Measurements from ENCODE around the gene SH3BP4. TPM values are rescaled to one million over a fixed set of nuclear protein-coding genes. Genes with fewer than 3 reads are reported as not detected.
"Not testable (repeated sequence)": the region's sequence is repeated elsewhere in the genome, so short reads cannot be mapped to it uniquely, and the experiment has no call there.

Gene SH3BP4
- total RNA-seq, 1 donor from 2014 or later = 9.6 TPM

DNA sequence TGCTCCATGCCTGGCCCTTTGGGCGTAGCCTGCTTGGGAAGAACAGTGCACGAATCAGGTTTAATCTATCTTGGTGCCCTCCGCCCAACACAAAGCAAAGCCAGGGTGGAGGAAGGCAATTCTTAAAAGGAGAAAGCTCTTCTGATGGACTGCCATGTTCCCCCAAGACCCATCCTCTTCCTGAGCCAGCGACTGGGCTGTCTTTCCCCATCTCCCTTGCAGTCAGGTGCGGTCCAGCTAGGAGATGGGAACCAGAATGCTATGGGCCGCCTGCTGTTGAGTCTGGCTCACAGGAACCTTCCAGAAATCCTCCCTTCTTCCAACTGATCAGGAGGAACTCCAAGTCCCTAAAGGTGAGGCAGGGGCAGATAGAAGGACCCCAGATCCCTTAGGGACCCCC lies 105.0 kb downstream of the SH3BP4 start:
- DNase-seq = no peak
- Histone ChIP-seq H3K27ac (replicated peaks) (no peak overlapping the region), H3K9me3 (replicated peaks) (no peaks in the 10 kb centered on the region), H3K36me3 (peaks cover 29% of the 10 kb centered on the region), H3K27me3 (ENCODE audit: low read depth) (no peaks in the 10 kb centered on the region), H3K4me3 (no peak overlapping the region), H3K4me1 (peaks cover 11% of the 10 kb centered on the region)
- TF ChIP-seq, protein P1, sequence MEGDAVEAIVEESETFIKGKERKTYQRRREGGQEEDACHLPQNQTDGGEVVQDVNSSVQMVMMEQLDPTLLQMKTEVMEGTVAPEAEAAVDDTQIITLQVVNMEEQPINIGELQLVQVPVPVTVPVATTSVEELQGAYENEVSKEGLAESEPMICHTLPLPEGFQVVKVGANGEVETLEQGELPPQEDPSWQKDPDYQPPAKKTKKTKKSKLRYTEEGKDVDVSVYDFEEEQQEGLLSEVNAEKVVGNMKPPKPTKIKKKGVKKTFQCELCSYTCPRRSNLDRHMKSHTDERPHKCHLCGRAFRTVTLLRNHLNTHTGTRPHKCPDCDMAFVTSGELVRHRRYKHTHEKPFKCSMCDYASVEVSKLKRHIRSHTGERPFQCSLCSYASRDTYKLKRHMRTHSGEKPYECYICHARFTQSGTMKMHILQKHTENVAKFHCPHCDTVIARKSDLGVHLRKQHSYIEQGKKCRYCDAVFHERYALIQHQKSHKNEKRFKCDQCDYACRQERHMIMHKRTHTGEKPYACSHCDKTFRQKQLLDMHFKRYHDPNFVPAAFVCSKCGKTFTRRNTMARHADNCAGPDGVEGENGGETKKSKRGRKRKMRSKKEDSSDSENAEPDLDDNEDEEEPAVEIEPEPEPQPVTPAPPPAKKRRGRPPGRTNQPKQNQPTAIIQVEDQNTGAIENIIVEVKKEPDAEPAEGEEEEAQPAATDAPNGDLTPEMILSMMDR (IDR thresholded peaks at IDR 0.05; ENCODE audit: borderline replicate concordance) = no peak
- intact Hi-C loops (cut with micrococcal nuclease) = no loop called here

DNA sequence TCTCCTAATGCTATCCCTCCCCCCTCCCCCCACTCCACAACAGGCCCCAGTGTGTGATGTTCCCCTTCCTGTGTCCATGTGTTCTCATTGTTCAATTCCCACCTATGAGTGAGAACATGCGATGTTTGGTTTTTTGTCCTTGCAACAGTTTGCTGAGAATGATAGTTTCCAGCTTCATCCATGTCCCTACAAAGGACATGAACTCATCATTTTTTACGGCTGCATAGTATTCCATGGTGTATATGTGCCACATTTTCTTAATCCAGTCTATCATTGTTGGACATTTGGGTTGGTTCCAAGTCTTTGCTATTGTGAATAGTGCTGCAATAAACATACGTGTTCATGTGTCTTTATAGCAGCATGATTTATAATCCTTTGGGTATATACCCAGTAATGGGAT lies 105.8 kb downstream of the SH3BP4 start:
- H3K27me3 ChIP-seq (ENCODE audit: low read depth); H3K4me3 ChIP-seq; H3K27ac ChIP-seq (replicated peaks); H3K9me3 ChIP-seq (replicated peaks); intact Hi-C loops (cut with micrococcal nuclease); DNase-seq; H3K4me1 ChIP-seq: not testable (repeated sequence)
- peaks cover 27% of the 10 kb centered on the region for H3K36me3 ChIP-seq

DNA sequence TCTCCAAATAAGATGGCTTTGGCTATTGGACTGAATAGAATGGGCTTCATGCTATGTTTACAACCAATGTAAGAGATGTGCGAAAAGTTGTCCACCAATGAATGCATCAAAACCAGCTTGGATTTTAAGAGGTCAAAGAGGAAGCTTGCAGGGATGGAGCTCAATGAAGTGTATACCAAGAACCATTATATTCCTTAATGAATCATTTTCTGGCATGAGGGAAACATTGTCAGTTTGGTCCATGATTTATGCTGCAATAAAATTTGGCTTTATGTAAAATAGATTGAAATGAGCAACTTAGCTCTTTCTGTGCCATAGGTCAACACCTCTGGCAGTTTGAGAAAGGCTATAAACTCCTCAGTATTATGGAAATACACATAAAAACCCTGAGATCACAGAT lies 107.3 kb downstream of the SH3BP4 start:
- TF ChIP-seq, protein P1 (IDR thresholded peaks at IDR 0.05; ENCODE audit: borderline replicate concordance) = no peak
- intact Hi-C loops (cut with micrococcal nuclease) = no loop called here
- no peaks in the 10 kb centered on the region for H3K27me3 ChIP-seq (ENCODE audit: low read depth)

DNA sequence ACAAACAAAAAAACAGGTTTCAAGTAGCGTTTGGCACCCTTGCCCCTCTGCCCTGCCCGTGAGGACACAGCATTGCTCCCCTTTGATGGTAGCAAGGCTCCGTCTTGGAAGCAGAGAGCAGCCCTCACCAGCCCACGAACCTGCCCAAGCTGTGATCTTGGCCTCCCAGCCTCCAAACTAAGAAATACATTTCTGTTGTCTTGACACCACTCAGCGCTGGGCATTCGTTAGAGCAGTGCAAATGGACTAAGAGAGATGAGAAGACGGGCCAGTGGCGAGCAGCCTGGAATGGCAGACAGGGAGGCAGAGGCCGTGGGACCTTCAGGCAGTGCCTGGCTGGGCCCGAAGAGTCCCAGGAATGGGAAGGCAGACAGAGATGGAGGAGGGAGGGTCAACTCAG lies 109.8 kb downstream of the SH3BP4 start:
- H3K27me3 ChIP-seq (ENCODE audit: low read depth) = no peaks in the 10 kb centered on the region
- peaks cover 13% of the 10 kb centered on the region for H3K4me1 ChIP-seq
- H3K9me3 ChIP-seq (replicated peaks) = no peaks in the 10 kb centered on the region
- H3K36me3 ChIP-seq = no peaks in the 10 kb centered on the region
- DNase-seq = no peak
- intact Hi-C loops (cut with micrococcal nuclease) = no loop called here
- TF ChIP-seq, protein P1 (IDR thresholded peaks at IDR 0.05; ENCODE audit: borderline replicate concordance) = no peak
- H3K27ac ChIP-seq (replicated peaks) = no peak overlapping the region
- no peak overlapping the region for H3K4me3 ChIP-seq

More for the DNA sequence above, 107.3 kb downstream of the SH3BP4 start:
- peaks cover 16% of the 10 kb centered on the region for H3K4me1 ChIP-seq
- DNase-seq = no peak
- H3K27ac ChIP-seq (replicated peaks) = no peak overlapping the region
- H3K36me3 ChIP-seq = peaks cover 12% of the 10 kb centered on the region
- no peak overlapping the region for H3K4me3 ChIP-seq
- no peaks in the 10 kb centered on the region for H3K9me3 ChIP-seq (replicated peaks)

DNA sequence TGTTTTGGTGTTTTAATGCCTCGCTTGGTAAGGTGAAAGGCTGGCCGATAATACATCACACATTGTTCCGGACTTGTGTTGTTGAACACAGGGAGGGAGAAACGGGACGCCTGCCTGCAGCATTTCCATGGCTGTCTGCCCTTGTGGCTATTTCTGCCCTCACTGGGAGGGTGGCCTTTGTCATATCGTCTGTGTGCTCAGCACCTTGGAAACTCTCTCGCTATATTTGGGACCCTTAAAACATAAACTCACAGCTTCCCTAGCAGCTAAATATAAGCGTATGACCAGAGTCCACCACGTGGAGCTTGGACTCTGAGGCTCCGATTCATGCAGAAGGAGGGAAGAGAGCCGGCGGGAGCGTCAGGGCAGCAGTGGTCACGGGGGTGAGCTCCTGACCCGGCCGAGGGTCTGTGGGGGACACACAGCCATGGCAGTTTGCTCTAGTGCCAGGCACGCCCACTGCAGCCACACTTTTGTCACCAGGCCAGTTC lies 111.7 kb downstream of the SH3BP4 start:
- DNase-seq = peak; percentile 57

DNA sequence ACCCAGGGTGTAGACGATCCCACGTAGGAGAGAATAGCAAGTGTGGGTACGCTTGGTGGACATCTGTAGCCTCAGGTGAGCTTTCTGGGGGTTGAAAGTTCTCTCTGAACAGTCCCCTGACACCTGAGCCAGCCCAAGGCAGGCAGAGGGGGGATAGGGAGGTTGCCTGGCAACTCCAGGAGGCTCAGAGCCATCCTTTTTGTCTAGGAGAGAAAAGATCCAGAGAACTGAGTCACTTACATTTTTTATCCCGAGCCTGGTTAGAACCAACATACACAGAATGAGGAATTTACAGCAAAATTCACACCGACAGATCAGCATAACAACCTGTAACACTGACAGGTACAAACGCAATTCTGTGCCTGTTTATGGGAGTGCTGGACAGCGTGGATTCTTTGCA lies 113.2 kb downstream of the SH3BP4 start:
- no peak overlapping the region for H3K27ac ChIP-seq (replicated peaks)
- H3K4me1 ChIP-seq = peaks cover 16% of the 10 kb centered on the region
- TF ChIP-seq, protein P1 (IDR thresholded peaks at IDR 0.05; ENCODE audit: borderline replicate concordance) = no peak
- H3K4me3 ChIP-seq = no peak overlapping the region
- intact Hi-C loops (cut with micrococcal nuclease) = no loop called here
- no peak for DNase-seq
- H3K27me3 ChIP-seq (ENCODE audit: low read depth) = no peaks in the 10 kb centered on the region
- no peaks in the 10 kb centered on the region for H3K36me3 ChIP-seq
- H3K9me3 ChIP-seq (replicated peaks) = no peaks in the 10 kb centered on the region

More for the DNA sequence above, 111.7 kb downstream of the SH3BP4 start:
- intact Hi-C loops (cut with micrococcal nuclease) = no loop called here
- TF ChIP-seq, protein P1 (IDR thresholded peaks at IDR 0.05; ENCODE audit: borderline replicate concordance) = no peak
- H3K27ac ChIP-seq (replicated peaks) = peak overlapping the region; percentile 91
- H3K27me3 ChIP-seq (ENCODE audit: low read depth) = no peaks in the 10 kb centered on the region
- H3K4me1 ChIP-seq = peaks cover 16% of the 10 kb centered on the region
- no peaks in the 10 kb centered on the region for H3K36me3 ChIP-seq
- H3K9me3 ChIP-seq (replicated peaks) = no peaks in the 10 kb centered on the region
- H3K4me3 ChIP-seq = peak overlapping the region; percentile 37
